Measurements from ENCODE around the gene TRAPPC2L.

DNA sequence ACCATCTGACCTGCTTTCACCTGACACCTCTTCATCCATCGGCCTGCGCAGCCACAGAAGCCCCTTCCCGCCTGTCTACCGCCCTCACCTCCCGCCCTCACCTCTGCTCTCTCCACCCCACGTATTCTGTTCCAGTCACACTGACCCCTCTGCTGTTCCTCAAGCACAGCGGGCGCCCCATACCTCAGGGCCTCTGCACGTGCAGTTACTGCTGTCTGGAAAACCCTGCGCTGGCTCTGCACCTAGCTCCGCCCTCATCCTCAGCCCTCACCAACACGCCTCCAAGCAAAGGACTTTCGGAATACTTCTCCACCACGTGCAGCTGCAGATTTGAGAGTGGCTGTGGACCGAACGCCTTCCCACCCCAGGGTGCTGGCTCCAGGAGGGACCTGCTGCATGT, 34.2 kb downstream of the TRAPPC2L start:
- TF ChIP-seq, protein P1, sequence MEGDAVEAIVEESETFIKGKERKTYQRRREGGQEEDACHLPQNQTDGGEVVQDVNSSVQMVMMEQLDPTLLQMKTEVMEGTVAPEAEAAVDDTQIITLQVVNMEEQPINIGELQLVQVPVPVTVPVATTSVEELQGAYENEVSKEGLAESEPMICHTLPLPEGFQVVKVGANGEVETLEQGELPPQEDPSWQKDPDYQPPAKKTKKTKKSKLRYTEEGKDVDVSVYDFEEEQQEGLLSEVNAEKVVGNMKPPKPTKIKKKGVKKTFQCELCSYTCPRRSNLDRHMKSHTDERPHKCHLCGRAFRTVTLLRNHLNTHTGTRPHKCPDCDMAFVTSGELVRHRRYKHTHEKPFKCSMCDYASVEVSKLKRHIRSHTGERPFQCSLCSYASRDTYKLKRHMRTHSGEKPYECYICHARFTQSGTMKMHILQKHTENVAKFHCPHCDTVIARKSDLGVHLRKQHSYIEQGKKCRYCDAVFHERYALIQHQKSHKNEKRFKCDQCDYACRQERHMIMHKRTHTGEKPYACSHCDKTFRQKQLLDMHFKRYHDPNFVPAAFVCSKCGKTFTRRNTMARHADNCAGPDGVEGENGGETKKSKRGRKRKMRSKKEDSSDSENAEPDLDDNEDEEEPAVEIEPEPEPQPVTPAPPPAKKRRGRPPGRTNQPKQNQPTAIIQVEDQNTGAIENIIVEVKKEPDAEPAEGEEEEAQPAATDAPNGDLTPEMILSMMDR (IDR thresholded peaks at IDR 0.05), result no peak
- no peak for TF ChIP-seq EZH2 (IDR thresholded peaks at IDR 0.05; ENCODE audit: borderline replicate concordance, insufficient read depth, low read depth, low read length, poor library complexity, severe bottlenecking)
